ENCODE results near the gene UCKL1. TPM values are rescaled to one million over a fixed set of nuclear protein-coding genes. Genes with fewer than 3 reads are reported as not detected.

UCKL1 gene
- total and polyA plus RNA-seq, 4 donors: 33.6 to 42.7 (median 36.1) TPM

DNA sequence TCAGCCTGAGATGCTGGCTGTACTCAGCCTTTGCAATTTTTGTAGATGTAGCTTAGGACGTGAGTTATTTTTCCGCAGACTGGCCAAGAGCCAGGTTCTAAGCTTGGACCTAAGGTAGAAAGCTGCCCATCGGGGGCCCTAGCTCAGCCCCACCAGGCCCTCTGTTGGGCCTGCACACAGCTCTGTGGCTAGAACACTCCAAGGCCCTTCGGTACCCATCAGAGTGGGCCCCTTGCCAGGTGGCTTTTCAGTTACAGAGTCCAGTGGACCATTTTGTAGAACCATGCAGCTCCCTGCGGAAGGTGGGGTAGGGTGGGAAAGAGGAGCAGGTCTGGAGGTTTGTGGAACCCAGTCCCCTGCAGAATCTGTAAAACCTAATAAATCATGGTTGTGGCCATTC, 22.6 kb downstream of the UCKL1 start:
- H3K36me3 ChIP-seq (ENCODE audit: control insufficient read depth in 4 of 4, insufficient read depth in 4 of 4, low read length in 4 of 4): peaks cover 6 to 63% (median 30%) of the 10 kb centered on the region in 4 donors
- ATAC-seq (ENCODE audit: insufficient read depth, low FRiP score) (no peak), DNase-seq (no peak)
- no peaks in the 10 kb centered on the region for H3K9me3 ChIP-seq (ENCODE audit: control insufficient read depth in 4 of 4, insufficient read depth in 3 of 4, low read length in 3 of 4)
- H3K27me3 ChIP-seq (ENCODE audit: control insufficient read depth in 3 of 3, insufficient read depth in 3 of 3, low read length in 2 of 3): no peaks in the 10 kb centered on the region
- H3K4me3 ChIP-seq: no peak overlapping the region
- no peaks in the 10 kb centered on the region for H3K4me1 ChIP-seq (ENCODE audit: control insufficient read depth in 5 of 5, insufficient read depth in 5 of 5, low read length in 5 of 5)
- 93 to 96% methylated on average over 5 of the region's 5 CpGs for WGBS, 2 donors
- no peak overlapping the region for H3K27ac ChIP-seq (ENCODE audit: low read depth in 1 of 2, low read length in 1 of 2)
- no peak for TF ChIP-seq CTCF (IDR thresholded peaks at IDR 0.05; ENCODE audit: control extremely low read depth, extremely low read depth)
- no peak overlapping the region for H3K9ac ChIP-seq (ENCODE audit: insufficient read depth in 1 of 2, low read length in 2 of 2)

GRCh38 chr20:63932606-63933160, 23.5 kb downstream of the UCKL1 start:
- Histone ChIP-seq H3K27ac (ENCODE audit: low read depth in 1 of 2, low read length in 1 of 2) (no peak overlapping the region), H3K9me3 (ENCODE audit: control insufficient read depth in 4 of 4, insufficient read depth in 3 of 4, low read length in 3 of 4) (no peaks in the 10 kb centered on the region), H3K27me3 (ENCODE audit: control insufficient read depth in 3 of 3, insufficient read depth in 3 of 3, low read length in 2 of 3) (no peaks in the 10 kb centered on the region), H3K9ac (ENCODE audit: insufficient read depth in 1 of 2, low read length in 2 of 2) (no peak overlapping the region), H3K36me3 (ENCODE audit: control insufficient read depth in 4 of 4, insufficient read depth in 4 of 4, low read length in 4 of 4) (peaks cover 9 to 67% (median 34%) of the 10 kb centered on the region in 4 donors), H3K4me1 (ENCODE audit: control insufficient read depth in 5 of 5, insufficient read depth in 5 of 5, low read length in 5 of 5) (no peaks in the 10 kb centered on the region), H3K4me3 (no peak overlapping the region)
- no peak for TF ChIP-seq CTCF (IDR thresholded peaks at IDR 0.05; ENCODE audit: control extremely low read depth, extremely low read depth)
- no peak for DNase-seq
- no peak for ATAC-seq (ENCODE audit: insufficient read depth, low FRiP score)
- 91 to 94% methylated on average over 17 of the region's 17 CpGs for WGBS, 2 donors

DNA sequence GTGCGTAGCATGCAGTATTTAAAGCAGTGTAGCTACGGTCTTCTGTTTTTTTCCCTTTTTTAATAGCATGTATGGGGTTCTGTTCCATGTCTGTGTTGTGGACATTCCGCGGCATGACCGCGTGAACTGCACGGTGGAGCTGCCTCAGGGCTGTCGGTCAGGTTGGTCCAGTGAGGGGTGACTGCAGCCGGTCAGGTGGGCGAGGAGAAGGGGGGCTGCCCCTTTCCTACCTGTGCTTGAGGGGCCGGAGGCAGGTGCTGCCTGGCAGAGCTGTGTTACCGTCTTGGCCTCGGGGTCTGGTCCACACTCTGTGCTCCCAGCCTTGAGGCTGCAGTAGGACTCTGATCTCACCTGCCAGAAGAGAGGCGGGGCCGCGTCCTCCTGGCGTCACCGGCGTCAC, 24.5 kb downstream of the UCKL1 start:
- TF ChIP-seq CTCF (IDR thresholded peaks at IDR 0.05; ENCODE audit: control extremely low read depth, extremely low read depth): no peak
- no peak overlapping the region for H3K4me3 ChIP-seq
- no peak overlapping the region for H3K9ac ChIP-seq (ENCODE audit: insufficient read depth in 1 of 2, low read length in 2 of 2)
- no peaks in the 10 kb centered on the region for H3K9me3 ChIP-seq (ENCODE audit: control insufficient read depth in 4 of 4, insufficient read depth in 3 of 4, low read length in 3 of 4)
- 95 to 96% methylated on average over 19 of the region's 19 CpGs for WGBS, 2 donors
- no peak for ATAC-seq (ENCODE audit: insufficient read depth, low FRiP score)
- H3K27ac ChIP-seq (ENCODE audit: low read depth in 1 of 2, low read length in 1 of 2): no peak overlapping the region
- H3K27me3 ChIP-seq (ENCODE audit: control insufficient read depth in 3 of 3, insufficient read depth in 3 of 3, low read length in 2 of 3): no peaks in the 10 kb centered on the region
- DNase-seq: no peak
- H3K4me1 ChIP-seq (ENCODE audit: control insufficient read depth in 5 of 5, insufficient read depth in 5 of 5, low read length in 5 of 5): no peaks in the 10 kb centered on the region
- H3K36me3 ChIP-seq (ENCODE audit: control insufficient read depth in 4 of 4, insufficient read depth in 4 of 4, low read length in 4 of 4): peaks cover 9 to 67% (median 31%) of the 10 kb centered on the region in 4 donors

Data from lung (tissue), 12 donors.